Umbilical cord (tissue), 2 donors: Measurements from ENCODE around the gene TBL3. TPM values are rescaled to one million over a fixed set of nuclear protein-coding genes. Genes with fewer than 3 reads are reported as not detected.

Experiments
- DNase-seq: peaks from one replicate; pipeline ENCODE4 v3.0.0-alpha.2; 2015; ENCODE audit warnings: low spot score
- total RNA-seq: library from RNA; depleted of rRNA; stranded (reverse); fragments of >200 nt; gene quantifications from one replicate; pipeline ENCODE4 v1.2.3, GENCODE V29; 2014; ENCODE audit warnings: low replicate concordance; ENCODE audit not compliant: insufficient read depth

Gene TBL3
- total RNA-seq, 1 donor from 2014 or later: 10.4 TPM

- DNase-seq: no peak
Observed at GRCh38 chr16:1963806-1964505, 7.9 kb upstream of the TBL3 start.

GRCh38 chr16:1964506-1965395 is 7.1 kb upstream of the TBL3 start, which contains the start of gene RPS2:
Gene RPS2, minus strand, starts transcription at chr16:1964826. Its CDS starts 201 bp downstream, at chr16:1964625.
- peak; percentile 99 for DNase-seq

GRCh38 chr16:1965396-1966001 is 6.4 kb upstream of the TBL3 start:
- DNase-seq: no peak

- no peak for DNase-seq
Observed at GRCh38 chr16:1966460-1966859, 5.4 kb upstream of the TBL3 start, which contains the start of gene RNF151. Gene RNF151, plus strand, starts transcription at chr16:1966856. Its CDS starts 26 bp downstream, at chr16:1966882.

- DNase-seq: no peak
Observed at GRCh38 chr16:1968146-1968953, 3.5 kb upstream of the TBL3 start.

- DNase-seq: no peak
Observed at GRCh38 chr16:1972490-1972877, 631 bp downstream of the TBL3 start.

- no peak for DNase-seq
Observed at GRCh38 chr16:1973461-1974156, 1.8 kb downstream of the TBL3 start.

GRCh38 chr16:1974157-1975070 is 2.6 kb downstream of the TBL3 start:
- DNase-seq: no peak

GRCh38 chr16:1975432-1976215 is 3.8 kb downstream of the TBL3 start:
- DNase-seq: no peak

- DNase-seq: no peak
Observed at GRCh38 chr16:1976216-1976520, 4.3 kb downstream of the TBL3 start.

- DNase-seq: no peak
Observed at GRCh38 chr16:1976951-1977874, 5.4 kb downstream of the TBL3 start.

- DNase-seq: no peak
Observed at GRCh38 chr16:1977875-1978268, 6.0 kb downstream of the TBL3 start.

GRCh38 chr16:1978476-1979120 is 6.7 kb downstream of the TBL3 start:
- DNase-seq: no peak

- no peak for DNase-seq
Observed at GRCh38 chr16:1979271-1980029, 7.6 kb downstream of the TBL3 start.

GRCh38 chr16:1980030-1980769 is 8.3 kb downstream of the TBL3 start:
- no peak for DNase-seq

GRCh38 chr16:1980770-1981087 is 8.9 kb downstream of the TBL3 start:
- DNase-seq: no peak
